Upper lobe of left lung (tissue), 4 donors: Measurements from ENCODE around the gene HES2.

Experiments used
- CTCF ChIP-seq, 6 experiments: fragments of 450-650 bp in 4 of 6; fragments of 200-600 bp in 2 of 6; sonication (generic) in 2 of 6; IDR thresholded peaks; one replicate each; pipeline ENCODE4 v1.5.1; 2016 to 2019; ENCODE audit warnings: antibody characterized with exemption in 6 of 6
- EP300 ChIP-seq, 4 donors: sonication (generic); formaldehyde crosslinking; IDR thresholded peaks; one replicate each; pipeline ENCODE4 v1.5.1; 2017; ENCODE audit warnings: antibody characterized with exemption in 4 of 4, control low read depth in 2 of 4
- POLR2A ChIP-seq, 4 donors: fragments of 450-650 bp; IDR thresholded peaks; one replicate each; pipeline ENCODE4 v1.5.1; 2016 to 2017; ENCODE audit warnings: antibody characterized with exemption in 4 of 4, mild to moderate bottlenecking in 2 of 4
- POLR2AphosphoS5 ChIP-seq, 2 donors: sonication (generic); formaldehyde crosslinking; IDR thresholded peaks; one replicate each; pipeline ENCODE4 v1.5.1; 2017; ENCODE audit warnings: antibody characterized with exemption in 2 of 2

GRCh38 chr1:6461051-6461530, 41.4 kb upstream of the HES2 start:
- no peak for TF ChIP-seq CTCF (IDR thresholded peaks at IDR 0.05)
- no peak for TF ChIP-seq POLR2AphosphoS5 (IDR thresholded peaks at IDR 0.05)
- TF ChIP-seq POLR2A (IDR thresholded peaks at IDR 0.05) = no peak
- TF ChIP-seq EP300 (IDR thresholded peaks at IDR 0.05) = no peak
